HG03097 (cell line): Measurements from ENCODE around the gene ACOT9.
A peak's percentile ranks its signal among the peaks of the same experiment; 100 is the strongest.
"Not testable (repeated sequence)": the region's sequence is repeated elsewhere in the genome, so short reads cannot be mapped to it uniquely, and the experiment has no call there.

Source experiments
- ATAC-seq: cut with Tn5 transposase; IDR thresholded peaks from one replicate; pipeline ENCODE4 v1.9.1; 2021; ENCODE audit not compliant: unreplicated experiment, low FRiP score

Gene ACOT9

DNA sequence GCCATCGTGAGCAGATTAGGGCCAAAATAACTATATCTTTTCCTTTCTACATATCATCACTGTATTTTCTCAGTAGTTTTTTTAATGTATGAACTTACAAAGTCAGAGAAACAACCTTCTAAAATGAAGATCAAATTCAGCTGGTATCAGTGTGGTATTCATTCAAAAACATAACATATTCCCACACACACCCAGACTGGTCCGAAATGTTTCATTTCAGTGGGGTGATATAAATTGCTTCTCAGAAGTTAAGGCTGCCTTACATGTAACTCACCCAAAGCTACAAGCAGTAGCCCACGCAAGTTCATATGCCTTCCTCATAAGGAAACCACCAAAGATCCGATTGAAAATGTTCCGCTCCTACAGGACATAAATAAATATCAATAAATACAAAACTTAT is 37.8 kb downstream of the ACOT9 start:
- no peak for ATAC-seq

DNA sequence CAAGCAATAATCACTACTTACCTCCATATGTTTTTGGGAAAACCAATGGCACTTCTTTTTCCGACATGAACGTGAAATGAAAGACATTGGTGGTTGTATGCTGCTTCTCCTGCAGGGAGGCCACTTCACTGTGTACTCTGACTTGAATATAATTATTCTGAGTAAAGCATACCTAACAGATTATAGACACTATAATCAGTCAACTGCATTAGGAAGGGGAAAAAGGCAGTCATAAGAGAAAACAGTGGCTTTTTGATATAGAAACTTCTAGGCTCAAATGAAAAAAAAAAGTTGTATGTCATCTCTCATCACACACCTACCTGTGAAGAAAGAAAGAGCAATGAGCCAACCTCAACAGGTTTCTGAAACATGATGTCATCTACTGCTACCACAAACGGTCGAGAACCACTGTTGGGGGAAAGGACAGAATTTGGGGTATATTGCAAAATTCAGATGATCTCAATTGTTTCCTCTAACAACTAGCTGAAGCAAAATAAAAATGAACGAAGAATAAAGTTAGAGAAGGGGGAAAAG is 38.3 kb downstream of the ACOT9 start:
- no peak for ATAC-seq

DNA sequence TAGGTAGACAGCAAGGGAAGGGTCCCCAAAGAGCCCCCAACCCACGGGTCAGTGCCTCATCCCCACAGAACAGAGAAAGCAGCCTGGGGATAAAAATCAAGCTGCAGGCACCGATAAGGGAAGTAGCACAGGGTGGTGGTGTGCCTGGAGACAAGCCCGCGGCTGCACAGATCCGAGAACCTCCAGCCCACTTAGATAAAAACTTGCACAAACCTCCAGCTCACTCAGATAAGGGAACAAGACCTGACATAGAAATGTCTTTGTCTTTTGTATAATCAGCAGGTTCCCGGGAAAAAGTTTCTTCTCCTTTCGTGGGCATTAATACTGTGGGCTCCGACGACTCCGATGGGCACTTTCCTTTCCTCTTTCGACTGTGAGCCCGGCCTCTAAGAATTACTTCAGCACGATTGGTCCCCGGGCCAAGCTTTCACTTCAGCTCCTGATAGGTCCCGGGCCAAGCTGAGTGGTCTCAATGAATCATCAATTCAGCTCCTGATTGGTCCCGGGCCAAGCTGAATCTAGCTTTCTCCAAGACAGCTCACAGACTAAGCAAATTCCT is 43.4 kb downstream of the ACOT9 start:
- no peak for ATAC-seq

DNA sequence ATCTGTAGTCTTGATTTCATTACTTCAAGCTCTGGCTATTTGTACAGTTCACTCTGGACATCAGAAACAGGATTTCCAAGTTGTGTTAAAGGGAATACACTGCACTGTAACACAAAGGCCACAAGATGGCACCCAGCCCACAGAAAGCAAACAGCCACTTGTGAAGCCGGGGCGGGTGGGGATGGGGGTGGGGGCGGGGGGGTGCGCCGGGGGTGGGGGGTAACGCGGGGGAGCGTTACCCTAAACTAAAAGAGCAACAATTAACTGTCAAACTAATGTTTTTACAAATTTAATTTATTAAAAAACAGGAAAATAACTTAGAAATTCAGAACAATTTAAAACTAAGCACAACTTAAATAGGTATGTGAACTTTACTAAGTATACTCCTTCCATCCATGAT is 48.5 kb downstream of the ACOT9 start:
- ATAC-seq, result no peak

DNA sequence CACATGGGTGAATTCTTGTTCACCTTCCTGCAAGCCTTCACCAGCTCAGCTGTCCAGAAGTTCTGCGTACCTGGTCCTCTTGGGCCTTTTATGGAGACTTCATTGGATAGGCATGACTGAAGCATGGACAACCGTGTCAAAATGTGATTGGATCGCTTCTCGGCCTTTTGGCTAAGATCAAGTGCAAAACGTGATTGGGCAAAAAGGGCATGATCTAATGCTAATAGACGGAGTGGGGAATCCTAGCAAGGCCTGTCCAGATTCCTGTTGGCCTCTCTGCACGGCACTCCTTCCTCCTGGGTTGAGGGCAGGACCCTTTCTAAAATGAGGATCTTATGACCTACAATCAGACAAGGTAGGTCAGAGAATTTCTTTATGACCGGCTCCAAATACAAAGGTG is 50.9 kb downstream of the ACOT9 start:
- ATAC-seq, result no peak

DNA sequence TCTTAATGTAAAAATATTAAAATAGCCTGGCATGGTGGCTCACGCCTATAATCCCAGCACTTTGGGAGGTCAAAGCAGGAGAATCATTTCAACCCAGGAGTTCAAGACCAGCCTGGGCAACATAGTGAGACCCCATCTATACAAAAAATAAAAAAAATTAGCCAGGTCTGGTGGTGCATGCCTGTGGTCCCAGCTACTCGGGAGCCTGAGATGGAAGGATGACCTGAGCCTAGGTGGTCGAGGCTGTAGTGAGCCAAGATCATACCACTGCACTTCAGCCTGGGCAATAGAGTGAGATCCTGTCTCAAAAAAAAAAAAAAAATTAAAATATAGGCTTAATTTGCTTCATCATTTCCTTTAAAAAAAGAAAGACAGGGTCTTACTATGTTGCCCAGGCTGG is 66.6 kb downstream of the ACOT9 start:
- not testable (repeated sequence) for ATAC-seq

DNA sequence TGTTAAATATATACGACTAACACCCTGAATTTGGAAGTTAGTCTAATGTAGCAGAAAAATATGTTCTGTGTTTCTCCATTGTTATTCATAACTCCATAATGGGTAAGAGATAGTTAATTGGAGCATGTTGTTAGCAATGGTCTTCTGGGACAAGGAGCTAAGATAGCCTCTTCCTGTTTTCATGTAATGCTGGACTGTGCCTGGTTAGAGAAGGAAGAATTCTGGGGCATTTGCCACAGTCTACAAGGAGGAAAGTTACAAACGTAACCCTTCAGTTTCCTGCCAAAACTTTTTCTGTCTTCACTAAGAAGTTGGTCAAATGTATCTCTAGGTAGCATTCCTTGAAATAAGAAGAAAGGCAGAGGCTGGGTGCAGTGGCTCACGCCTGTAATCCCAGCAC is 70.0 kb downstream of the ACOT9 start:
- no peak for ATAC-seq

DNA sequence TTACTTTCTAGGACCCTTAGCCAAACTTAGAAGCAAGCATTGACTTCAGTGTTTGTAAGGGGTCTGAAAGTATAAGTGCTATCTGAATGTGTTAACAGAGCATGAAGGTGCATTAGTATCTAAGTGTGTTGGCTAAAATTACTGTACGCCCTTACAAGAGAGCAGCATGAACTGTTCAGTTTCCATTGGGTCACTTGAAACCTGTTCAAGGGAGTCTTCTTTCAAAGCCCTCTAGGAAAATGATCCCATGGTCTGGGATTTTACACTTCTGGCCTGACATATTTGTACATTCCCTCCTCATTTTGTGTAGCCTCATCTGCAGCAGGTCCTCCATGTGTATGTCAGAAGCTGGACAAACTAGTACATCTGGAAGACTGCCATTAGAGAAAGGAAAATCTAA is 72.5 kb downstream of the ACOT9 start:
- ATAC-seq, result no peak

DNA sequence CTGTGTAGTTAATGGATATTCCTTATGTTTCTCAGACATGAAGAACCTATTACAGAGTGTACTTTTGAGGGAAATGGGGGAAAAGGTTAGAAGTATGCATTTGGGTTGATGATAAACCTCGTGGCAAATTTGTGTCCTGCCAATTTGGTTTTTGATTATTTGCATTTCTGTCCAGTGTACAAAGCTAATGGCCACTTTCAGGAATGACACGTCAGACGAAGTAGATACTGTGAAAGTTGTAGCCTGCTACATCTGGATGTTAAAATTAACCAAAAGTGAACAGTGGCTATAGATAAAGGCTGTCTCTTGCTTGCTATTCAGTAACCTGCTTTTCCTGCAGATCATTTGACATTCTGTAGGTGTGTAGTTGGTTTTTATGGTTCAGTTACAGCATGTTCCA is 74.7 kb downstream of the ACOT9 start:
- ATAC-seq, result peak; percentile 50

DNA sequence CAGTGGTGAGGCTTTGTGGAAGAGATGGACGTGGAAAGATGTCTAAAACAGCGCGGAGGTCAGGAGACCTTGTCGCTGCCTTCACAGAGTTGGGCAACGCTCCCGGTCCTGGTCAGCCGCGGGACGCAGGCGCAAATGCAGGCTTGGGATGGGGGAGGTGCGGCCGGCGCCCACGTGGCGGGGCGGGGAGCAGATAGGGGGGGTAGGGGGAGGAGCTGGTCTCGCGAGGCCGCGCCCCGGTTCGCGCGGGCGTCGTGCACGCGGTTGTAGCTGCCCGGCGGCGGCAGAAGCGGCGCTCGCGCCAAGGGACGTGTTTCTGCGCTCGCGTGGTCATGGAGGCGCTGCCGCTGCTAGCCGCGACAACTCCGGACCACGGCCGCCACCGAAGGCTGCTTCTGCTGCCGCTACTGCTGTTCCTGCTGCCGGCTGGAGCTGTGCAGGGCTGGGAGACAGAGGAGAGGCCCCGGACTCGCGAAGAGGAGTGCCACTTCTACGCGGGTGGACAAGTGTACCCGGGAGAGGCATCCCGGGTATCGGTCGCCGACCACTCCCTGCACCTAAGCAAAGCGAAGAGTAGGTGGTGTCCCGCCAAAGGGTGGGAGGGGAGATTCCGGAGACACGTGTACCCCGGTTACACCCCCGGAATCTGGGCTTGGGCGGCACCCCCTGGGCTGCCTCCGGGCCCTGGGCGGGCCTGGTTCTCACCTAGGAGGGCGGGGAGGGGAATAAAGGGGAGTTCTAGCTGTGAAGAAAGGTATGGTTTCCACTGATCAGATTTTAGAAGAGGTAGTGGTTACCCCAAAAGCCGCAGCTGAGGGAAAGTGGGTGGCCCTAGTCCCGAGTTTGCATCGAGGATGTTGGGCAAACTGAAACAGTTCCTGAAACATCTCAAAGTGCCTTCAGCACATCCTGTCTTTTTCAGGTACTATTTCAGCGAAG is 75.6 kb downstream of the ACOT9 start, which contains the start of gene PRDX4:
TSS of gene PRDX4 (plus strand) at position 255 of the 939 bp plus-strand sequence. CDS start at position 333, 78 bp downstream.
- peak; percentile 48 for ATAC-seq

DNA sequence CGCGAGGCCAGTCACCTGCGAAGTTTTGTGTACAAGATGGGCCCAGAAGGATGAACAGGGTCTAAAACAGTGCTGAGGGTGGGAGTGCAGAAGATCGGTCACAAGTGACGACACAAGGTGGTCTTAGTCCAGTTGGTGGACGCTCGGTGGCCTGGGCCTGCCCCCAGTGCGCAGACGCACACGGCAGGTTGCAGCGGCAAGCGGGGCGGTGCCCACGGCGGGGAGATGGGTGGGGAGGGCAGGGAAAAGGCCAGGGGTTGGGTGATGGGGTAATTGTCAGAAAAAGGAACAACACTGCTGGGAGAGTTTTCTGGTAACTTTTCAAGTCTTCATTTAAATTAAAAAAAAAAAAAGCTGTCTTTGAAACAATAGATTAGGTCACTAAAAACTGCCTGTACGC is 76.8 kb downstream of the ACOT9 start:
- ATAC-seq, result no peak

DNA sequence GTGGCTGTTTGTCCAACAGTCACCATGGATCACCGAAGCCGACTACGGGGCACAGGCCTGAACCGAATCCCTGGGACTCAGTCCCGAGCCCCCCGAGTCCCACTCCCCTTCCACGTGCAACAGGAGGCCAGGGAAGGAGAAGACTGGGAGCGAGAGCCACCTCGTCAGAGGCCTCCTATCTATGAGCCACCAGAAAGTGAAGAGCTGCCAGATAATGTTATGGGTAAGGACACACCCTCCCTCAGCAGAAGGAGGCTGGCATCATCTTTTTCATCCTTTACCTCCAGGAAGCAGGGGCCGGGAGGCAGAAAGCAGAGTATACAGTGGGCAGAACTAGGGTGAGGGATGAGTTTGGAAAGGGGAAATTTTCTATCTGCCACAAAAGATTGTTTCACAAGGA is 78.6 kb downstream of the ACOT9 start:
- no peak for ATAC-seq

DNA sequence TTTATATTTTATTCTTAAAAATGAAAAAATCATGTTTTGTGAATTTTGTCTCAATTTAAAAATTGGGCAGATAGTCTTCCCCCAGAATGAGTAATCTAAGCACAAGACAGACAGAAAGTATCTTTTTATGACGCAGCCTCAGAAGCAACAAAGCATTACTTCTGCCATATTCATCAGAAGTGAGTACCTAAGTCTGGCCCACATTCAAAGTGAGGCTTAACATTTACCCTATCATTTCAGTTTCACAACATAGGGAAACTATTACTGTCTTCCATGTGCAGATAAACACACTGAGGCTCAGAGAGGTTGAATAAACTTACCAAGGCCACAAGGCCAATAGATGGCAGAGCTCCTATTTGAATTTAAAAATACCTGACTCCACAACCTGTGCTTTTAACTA is 80.2 kb downstream of the ACOT9 start:
- ATAC-seq, result no peak

DNA sequence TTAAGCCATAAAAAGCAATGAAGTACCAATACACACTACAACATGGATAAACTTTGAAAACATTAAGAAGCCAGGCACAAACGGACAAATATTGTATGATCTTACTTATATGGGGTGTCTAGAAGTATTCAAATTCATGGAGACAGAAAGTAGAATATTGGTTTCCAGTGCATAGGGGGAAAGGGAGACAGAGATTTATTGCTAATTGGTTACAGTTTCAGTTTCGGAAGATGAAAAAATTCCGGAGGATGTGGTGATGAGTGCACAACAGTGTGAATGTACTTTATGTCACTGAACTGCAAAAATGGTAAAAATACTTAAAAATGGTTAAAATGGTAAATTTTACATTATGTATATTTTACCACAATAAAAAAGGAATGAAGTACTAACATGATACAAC is 80.9 kb downstream of the ACOT9 start:
- ATAC-seq, result peak; percentile 63

DNA sequence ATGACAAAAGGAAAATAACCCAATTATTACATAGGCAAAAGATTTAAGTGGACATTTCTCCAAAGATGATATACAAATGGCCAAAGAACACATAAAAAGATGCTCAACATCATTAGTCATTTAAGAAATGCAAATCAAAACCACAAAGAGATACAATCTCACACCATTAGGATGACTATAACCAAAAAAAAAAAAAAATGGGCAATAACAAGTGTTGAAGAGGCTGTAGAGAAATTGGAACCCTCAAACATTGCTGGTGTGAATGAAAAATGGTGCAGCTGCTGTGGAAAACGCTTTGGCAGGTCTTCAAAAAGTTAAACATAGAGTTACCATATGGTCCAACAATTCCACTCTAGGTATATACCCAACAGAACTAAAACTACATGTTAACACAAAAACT is 81.4 kb downstream of the ACOT9 start:
- ATAC-seq, result no peak

DNA sequence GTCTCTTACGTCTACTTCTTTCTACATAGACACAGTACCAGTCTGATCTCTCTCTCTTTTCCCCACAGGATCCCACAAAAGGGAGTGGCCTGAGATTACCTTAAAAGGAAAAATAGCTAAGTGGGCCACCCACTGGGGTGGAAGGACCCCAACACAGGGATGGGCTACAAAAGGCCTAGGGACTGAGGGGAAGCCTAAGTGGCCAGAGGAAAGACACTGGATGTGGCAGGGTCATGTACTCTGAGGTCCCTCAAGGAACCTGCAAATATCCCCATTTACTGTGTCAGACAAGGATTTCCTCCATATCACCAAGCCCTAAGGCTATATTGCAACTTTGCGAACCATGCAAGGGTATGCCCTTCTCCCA is 82.3 kb downstream of the ACOT9 start:
- ATAC-seq, result no peak

DNA sequence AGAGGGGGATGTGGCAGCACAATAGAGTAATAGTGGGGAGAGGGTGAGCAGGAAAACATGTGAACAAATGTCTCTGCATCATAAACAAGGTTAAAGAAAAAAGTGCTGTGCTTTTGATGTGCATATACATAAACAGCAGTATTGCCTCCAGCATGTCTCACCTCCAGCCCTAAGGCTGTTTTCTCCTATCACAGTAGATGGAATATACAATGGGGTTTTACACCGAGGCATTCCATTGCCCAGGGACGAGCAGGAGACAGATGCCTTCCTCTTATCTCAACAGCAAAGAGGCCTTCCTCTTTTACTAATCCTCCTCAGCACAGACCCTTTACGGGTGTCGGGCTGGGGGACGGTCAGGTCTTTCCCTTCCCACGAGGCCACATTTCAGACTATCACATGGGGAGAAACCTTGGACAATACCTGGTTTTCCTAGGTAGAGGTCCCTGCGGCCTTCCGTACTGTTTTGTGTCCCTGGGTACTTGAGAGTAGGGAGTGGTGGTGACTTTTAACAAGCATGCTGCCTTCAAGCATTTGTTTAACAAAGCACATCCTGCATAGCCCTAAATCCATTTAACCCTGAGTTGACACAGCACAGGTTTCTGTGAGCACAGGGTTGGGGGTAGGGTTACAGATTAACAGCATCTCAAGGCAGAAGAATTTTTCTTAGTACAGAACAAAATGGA is 82.9 kb downstream of the ACOT9 start:
- not testable (repeated sequence) for ATAC-seq

DNA sequence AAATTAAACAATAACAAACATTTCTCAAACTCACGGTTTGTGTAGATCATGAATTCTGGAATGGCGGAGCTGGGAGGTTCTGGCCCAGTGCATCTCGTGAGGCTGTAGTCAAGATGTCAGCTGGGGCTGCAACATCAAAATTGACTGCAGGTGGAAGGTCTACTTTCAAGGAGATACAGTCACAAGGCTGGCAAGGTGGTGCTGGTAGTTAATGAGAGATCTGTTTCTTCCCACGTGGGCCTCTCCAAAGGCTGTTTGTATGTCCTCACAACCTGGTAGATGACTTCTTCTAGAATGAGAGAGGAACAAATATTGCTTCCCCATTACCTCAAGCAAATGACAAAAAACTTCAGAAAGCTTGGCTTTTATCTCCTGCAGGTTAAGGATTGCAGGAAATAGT is 83.7 kb downstream of the ACOT9 start:
- no peak for ATAC-seq

DNA sequence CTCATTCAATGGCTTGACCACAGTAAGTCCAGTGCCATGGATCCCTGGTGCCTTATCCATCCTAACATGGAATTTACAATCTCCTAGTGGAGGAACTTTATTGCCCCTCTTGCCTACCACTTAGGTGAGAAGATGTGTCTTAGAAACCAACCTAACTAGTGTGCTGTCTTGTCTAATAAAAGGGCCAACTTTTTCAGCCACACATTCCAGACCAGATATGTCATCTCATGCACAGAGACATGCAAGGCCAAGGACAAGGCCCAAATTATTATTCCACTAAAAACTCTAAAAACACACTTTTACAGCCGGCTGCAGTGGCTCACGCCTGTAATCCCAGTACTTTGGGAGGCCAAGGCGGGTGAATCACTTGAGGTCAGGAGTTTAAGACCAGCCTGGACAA is 86.4 kb downstream of the ACOT9 start:
- ATAC-seq, result no peak

DNA sequence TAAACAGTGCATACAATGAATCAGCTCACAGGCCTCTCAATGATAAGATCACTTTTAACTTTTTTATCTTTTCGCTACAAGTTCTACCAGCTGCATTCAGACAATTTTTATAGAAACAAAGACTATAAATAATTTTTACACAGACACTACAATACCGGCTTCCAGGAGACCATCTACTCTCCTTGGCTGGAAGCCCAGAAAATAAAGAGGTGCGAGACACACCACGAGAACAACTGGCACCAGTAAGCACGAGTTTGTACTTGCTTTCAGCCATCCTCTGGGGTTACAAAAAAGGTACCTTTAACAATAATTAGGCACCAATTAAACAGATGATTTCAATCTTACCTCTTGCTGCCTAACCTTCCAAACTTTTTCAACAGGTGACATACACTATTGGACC is 87.0 kb downstream of the ACOT9 start:
- ATAC-seq, result no peak
